Kidney (tissue), 14 donors: ENCODE results near the gene LYST. TPM values are rescaled to one million over a fixed set of nuclear protein-coding genes. Genes with fewer than 3 reads are reported as not detected.

Experiments
- DNase-seq, 5 donors: peaks; one replicate each; pipeline ENCODE4 v3.0.0-alpha.2; 2013 to 2020
- FAIRE-seq: peaks from 2 replicates; lab custom pipeline; 2012; peaks lifted over from hg19 to GRCh38; lab: Jason Lieb, UNC
- H3K27ac ChIP-seq, 2 donors: one replicate each; pipeline ENCODE4 v1.7.0; 2013; ENCODE audit warnings: low read depth in 2 of 2, low read length in 2 of 2, inconsistent platforms in 1 of 2
- H3K27me3 ChIP-seq: one replicate; pipeline ENCODE4 v1.7.1; 2013; ENCODE audit warnings: low read length, inconsistent platforms; ENCODE audit not compliant: control insufficient read depth, insufficient read depth
- H3K36me3 ChIP-seq, 3 donors: one replicate each; pipeline versions ENCODE4 v1.7.0 to v1.7.1; 2013; ENCODE audit warnings: low read length in 3 of 3, control low read depth in 1 of 3, inconsistent platforms in 1 of 3; ENCODE audit not compliant: insufficient read depth in 3 of 3, control insufficient read depth in 2 of 3
- H3K4me1 ChIP-seq, 3 donors: one replicate each; pipeline versions ENCODE4 v1.7.0 to v1.7.1; 2013; ENCODE audit warnings: low read length in 3 of 3, inconsistent platforms in 1 of 3, low read depth in 1 of 3; ENCODE audit not compliant: control insufficient read depth in 2 of 3, insufficient read depth in 2 of 3
- H3K4me3 ChIP-seq, 3 donors: one replicate each; pipeline versions ENCODE4 v1.7.0 to v1.8.1; 2013; ENCODE audit warnings: low read length in 3 of 3, control low read depth in 1 of 3, inconsistent platforms in 1 of 3
- H3K9ac ChIP-seq, 3 donors: one replicate each; pipeline versions ENCODE4 v1.7.0 to v1.7.1; 2013; ENCODE audit warnings: low read length in 3 of 3, control low read depth in 1 of 3, inconsistent platforms in 1 of 3
- H3K9me3 ChIP-seq, 3 donors: one replicate each; pipeline versions ENCODE4 v1.7.0 to v1.7.1; 2013; ENCODE audit warnings: low read length in 3 of 3, control low read depth in 1 of 3, inconsistent platforms in 1 of 3; ENCODE audit not compliant: control insufficient read depth in 2 of 3, insufficient read depth in 1 of 3
- intact Hi-C: fragments of 100-400 bp; cut with DNase I; formaldehyde crosslinking; loops from one replicate; pipeline ENCODE4 v1.11.1; 2022
- polyA plus RNA-seq: library from polyadenylated mRNA; stranded (reverse); fragments of 350-450 nt; fragmentation: Illumina TruSeq; extraction: RNeasy Lipid Tissue Mini Kit (QIAGEN cat#74804); gene quantifications from one replicate; pipeline ENCODE4 v1.2.3, GENCODE V29; 2014; ENCODE audit warnings: low read depth, low replicate concordance; ENCODE audit not compliant: insufficient read depth
- total RNA-seq: library from RNA; stranded (reverse); fragmentation: NEBNext Ultra II Directional; extraction: Animal tissue kit (Norgen Biotek cat#: 25700); gene quantifications from one replicate; pipeline ENCODE4 v1.2.1, GENCODE V29; 2021
- TF ChIP-seq, protein P1 (sequence below): IDR thresholded peaks from 3 replicates; pipeline ENCODE4 v1.5.1; 2012; ENCODE audit warnings: mild to moderate bottlenecking, moderate library complexity, borderline replicate concordance; ENCODE audit not compliant: insufficient read depth; ENCODE audit errors: extremely low read depth
- donor health status: control.
- donor health status: control.
- donor health status: control.
- donor health status: control.
- donor health status: control.
- donor health status: DM: yes; HTN: yes; CAD: no.
- donor health status: Normal renal cell carcinoma (clear cell type).

The LYST gene
- total and polyA plus RNA-seq, 2 donors from 2014 or later = 4.6 to 30.3 TPM

DNA sequence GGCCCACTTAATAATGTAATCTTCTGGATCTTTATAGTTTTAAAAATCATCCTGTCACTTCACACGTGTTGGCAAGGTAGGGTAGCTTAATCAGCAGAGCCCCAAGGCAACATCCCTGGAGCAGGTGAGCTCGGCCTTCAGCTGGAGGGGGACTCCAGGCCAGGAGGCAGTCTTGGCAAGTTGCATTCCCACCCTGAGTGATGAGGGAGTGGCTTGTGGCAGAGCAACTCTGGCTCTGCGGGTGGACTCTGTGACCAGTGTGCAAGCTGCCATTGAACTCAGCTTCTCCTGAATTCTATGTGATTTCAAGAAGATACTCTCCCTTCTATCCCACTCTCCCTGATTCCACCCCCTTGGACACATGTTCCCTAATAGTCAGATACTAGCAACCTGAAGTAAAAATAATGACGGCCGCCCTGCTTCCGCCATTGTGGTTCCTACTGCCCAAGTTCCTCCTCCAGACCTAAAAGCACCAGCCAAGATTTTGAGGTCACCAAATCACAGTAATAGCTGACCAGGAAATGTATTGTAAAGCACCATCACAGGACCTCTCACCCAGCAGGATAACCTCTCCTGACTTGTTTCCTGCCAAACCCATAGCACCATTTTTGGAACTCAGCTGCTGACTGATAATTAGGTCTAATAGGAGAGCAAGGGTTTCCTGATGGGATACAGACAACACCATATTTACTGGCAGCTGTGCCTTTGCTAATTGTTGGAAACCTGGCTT is 11.5 kb upstream of the LYST start:
- intact Hi-C loops = no loop called here
- DNase-seq (peak in 1 of 5 donors; percentile 9), FAIRE-seq (no peak)
- Histone ChIP-seq H3K27ac (no peak overlapping the region), H3K4me3 (no peak overlapping the region), H3K9ac (no peak overlapping the region), H3K36me3 (no peaks in the 10 kb centered on the region), H3K4me1 (no peaks in the 10 kb centered on the region), H3K27me3 (no peaks in the 10 kb centered on the region), H3K9me3 (no peaks in the 10 kb centered on the region)
- TF ChIP-seq, protein P1, sequence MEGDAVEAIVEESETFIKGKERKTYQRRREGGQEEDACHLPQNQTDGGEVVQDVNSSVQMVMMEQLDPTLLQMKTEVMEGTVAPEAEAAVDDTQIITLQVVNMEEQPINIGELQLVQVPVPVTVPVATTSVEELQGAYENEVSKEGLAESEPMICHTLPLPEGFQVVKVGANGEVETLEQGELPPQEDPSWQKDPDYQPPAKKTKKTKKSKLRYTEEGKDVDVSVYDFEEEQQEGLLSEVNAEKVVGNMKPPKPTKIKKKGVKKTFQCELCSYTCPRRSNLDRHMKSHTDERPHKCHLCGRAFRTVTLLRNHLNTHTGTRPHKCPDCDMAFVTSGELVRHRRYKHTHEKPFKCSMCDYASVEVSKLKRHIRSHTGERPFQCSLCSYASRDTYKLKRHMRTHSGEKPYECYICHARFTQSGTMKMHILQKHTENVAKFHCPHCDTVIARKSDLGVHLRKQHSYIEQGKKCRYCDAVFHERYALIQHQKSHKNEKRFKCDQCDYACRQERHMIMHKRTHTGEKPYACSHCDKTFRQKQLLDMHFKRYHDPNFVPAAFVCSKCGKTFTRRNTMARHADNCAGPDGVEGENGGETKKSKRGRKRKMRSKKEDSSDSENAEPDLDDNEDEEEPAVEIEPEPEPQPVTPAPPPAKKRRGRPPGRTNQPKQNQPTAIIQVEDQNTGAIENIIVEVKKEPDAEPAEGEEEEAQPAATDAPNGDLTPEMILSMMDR = no peak

DNA sequence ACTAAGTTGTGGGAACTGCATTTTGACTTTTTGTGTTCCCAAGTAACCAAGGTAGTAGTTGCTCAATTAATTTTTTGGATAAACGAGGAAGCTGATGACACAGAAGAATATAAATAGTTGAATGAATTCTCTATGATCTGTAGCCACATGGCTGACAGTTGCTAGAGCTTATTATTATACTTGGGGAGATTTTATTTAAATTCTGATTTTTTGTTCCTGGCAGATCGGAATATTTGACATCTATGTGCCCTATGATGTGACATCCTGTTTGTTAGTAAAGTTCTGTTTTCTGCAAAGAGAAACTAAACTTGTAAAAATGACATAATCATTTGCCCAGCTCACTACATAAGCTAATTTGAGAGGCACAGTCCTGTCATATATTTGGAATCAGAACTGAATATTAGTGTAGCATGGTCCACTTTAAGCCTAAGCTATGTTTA is 9.7 kb upstream of the LYST start:
- FAIRE-seq (no peak), DNase-seq (no peak)
- TF ChIP-seq, protein P1 = no peak
- Histone ChIP-seq H3K4me1 (no peaks in the 10 kb centered on the region), H3K36me3 (no peaks in the 10 kb centered on the region), H3K27ac (no peak overlapping the region), H3K4me3 (no peak overlapping the region), H3K9ac (no peak overlapping the region), H3K27me3 (no peaks in the 10 kb centered on the region), H3K9me3 (no peaks in the 10 kb centered on the region)
- intact Hi-C loops = no loop called here

DNA sequence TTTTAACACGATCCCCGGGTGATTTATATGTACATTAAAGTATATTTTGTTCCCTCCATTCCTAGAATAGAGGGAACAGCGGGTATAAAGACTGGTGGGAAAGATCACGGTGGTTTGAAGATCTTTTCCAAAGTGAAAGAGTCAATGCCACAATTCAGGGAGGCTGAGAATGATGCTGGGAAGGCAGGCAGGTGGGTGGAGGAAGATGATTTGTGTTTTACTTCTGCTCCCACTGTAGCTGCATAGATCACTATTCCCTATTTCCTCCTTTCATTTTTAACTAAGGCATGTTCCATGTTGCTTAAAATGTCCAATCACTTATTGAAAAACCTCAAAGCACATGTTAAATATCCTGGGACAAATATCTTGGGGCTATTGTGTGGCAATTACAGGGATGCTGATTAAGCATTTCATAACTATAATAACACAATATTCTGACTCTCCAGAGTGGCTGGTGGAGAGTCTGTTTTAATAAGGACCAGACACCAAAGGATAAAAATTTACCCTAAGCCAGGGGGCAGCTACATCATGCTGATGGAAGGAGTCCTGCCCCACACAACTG is 8.4 kb upstream of the LYST start:
- Histone ChIP-seq H3K4me3 (no peak overlapping the region), H3K4me1 (no peaks in the 10 kb centered on the region), H3K27ac (no peak overlapping the region), H3K27me3 (no peaks in the 10 kb centered on the region), H3K9me3 (no peaks in the 10 kb centered on the region), H3K9ac (no peak overlapping the region), H3K36me3 (no peaks in the 10 kb centered on the region)
- FAIRE-seq (no peak), DNase-seq (no peak)
- TF ChIP-seq, protein P1 = no peak
- intact Hi-C loops = no loop called here
